GM18508 (cell line): ENCODE measurements around the gene CELF4.

Experiments
- ATAC-seq: cut with Tn5 transposase; IDR thresholded peaks from one replicate; pipeline ENCODE4 v1.9.1; 2021; ENCODE audit warnings: moderate number of reproducible peaks; ENCODE audit not compliant: insufficient read depth, unreplicated experiment

CELF4 gene

GRCh38 chr18:37575646-37576045 lies 10.0 kb upstream of the CELF4 start:
- no peak for ATAC-seq

GRCh38 chr18:37574113-37574512 lies 8.5 kb upstream of the CELF4 start:
- no peak for ATAC-seq

- ATAC-seq: no peak
Observed at GRCh38 chr18:37572736-37573135, 7.1 kb upstream of the CELF4 start.

- ATAC-seq: no peak
Observed at GRCh38 chr18:37571266-37571665, 5.7 kb upstream of the CELF4 start.

- ATAC-seq: no peak
Observed at GRCh38 chr18:37570336-37570930, 4.8 kb upstream of the CELF4 start.

GRCh38 chr18:37568671-37569070 lies 3.1 kb upstream of the CELF4 start:
- ATAC-seq: no peak

GRCh38 chr18:37567994-37568359 lies 2.4 kb upstream of the CELF4 start:
- ATAC-seq: no peak

- ATAC-seq: no peak
Observed at GRCh38 chr18:37567061-37567993, 1.7 kb upstream of the CELF4 start.

- ATAC-seq: no peak
Observed at GRCh38 chr18:37566479-37567060, 972 bp upstream of the CELF4 start.

- ATAC-seq: no peak
Observed at GRCh38 chr18:37565977-37566478, 430 bp upstream of the CELF4 start.

GRCh38 chr18:37564711-37565100 lies 892 bp downstream of the CELF4 start:
- ATAC-seq: no peak

GRCh38 chr18:37563931-37564392 lies 1.6 kb downstream of the CELF4 start:
- ATAC-seq: no peak

- ATAC-seq: no peak
Observed at GRCh38 chr18:37561986-37562385, 3.6 kb downstream of the CELF4 start.

GRCh38 chr18:37560003-37560402 lies 5.6 kb downstream of the CELF4 start:
- ATAC-seq: no peak

GRCh38 chr18:37559194-37559593 lies 6.4 kb downstream of the CELF4 start:
- ATAC-seq: no peak

- no peak for ATAC-seq
Observed at GRCh38 chr18:37554399-37554787, 11.2 kb downstream of the CELF4 start.

GRCh38 chr18:37553633-37554398 lies 11.8 kb downstream of the CELF4 start:
- ATAC-seq: no peak

- no peak for ATAC-seq
Observed at GRCh38 chr18:37552286-37552685, 13.3 kb downstream of the CELF4 start.

GRCh38 chr18:37551846-37552245 lies 13.8 kb downstream of the CELF4 start:
- no peak for ATAC-seq

- no peak for ATAC-seq
Observed at GRCh38 chr18:37551249-37551648, 14.3 kb downstream of the CELF4 start.
